Esophagus squamous epithelium (tissue), 4 donors: ENCODE measurements around the gene ZNF845. TPM values are rescaled to one million over a fixed set of nuclear protein-coding genes. Genes with fewer than 3 reads are reported as not detected.

Experiments
- total RNA-seq, 4 donors: library from RNA; depleted of rRNA; stranded (reverse); fragments of >200 nt; gene quantifications; one replicate each; pipeline ENCODE4 v1.1.0, GENCODE V29; 2016

The ZNF845 gene
- total RNA-seq, 4 donors from 2014 or later, result 2.3 to 7.1 (median 4.4) TPM

Other genes starting within 250 kb of the ZNF845 start
- gene ZNF160, start 230.3 kb upstream of the ZNF845 start, total RNA-seq, result 10 to 100 TPM; 11.7 to 36.6 (median 13.5) TPM
- 1 to 10 TPM in 2 of 4 donors, under 1 TPM in 2; 0.26 to 4.6 (median 1.3) TPM for gene ZNF415, start 200.8 kb upstream of the ZNF845 start, total RNA-seq
- 1 to 10 TPM; 1.4 to 8.4 (median 3.1) TPM for gene ZNF347, start 174.7 kb upstream of the ZNF845 start, total RNA-seq
- 1 to 10 TPM in 3 of 4 donors, under 1 TPM in 1; 0.34 to 3.8 (median 1.3) TPM for gene ZNF665, start 140.4 kb upstream of the ZNF845 start, total RNA-seq
- gene ZNF677, start 78.9 kb upstream of the ZNF845 start, total RNA-seq, result 10 to 100 TPM in 1 of 4 donors, 1 to 10 TPM in 3; 3.4 to 18.1 (median 3.6) TPM
- not detected for gene VN1R2, start 75.5 kb upstream of the ZNF845 start, total RNA-seq
- not detected for gene VN1R4, start 66.0 kb upstream of the ZNF845 start, total RNA-seq
- 10 to 100 TPM in 1 of 4 donors, 1 to 10 TPM in 3; 2.3 to 17.4 (median 6.2) TPM for gene ZNF525, start 32.0 kb downstream of the ZNF845 start, total RNA-seq
- 1 to 10 TPM; 3.3 to 9.0 (median 6.0) TPM for gene ZNF765, start 61.4 kb downstream of the ZNF845 start, total RNA-seq
- 10 to 100 TPM in 1 of 4 donors, 1 to 10 TPM in 3; 3.2 to 11.8 (median 5.0) TPM for gene ZNF761, start 98.2 kb downstream of the ZNF845 start, total RNA-seq
- 1 to 10 TPM; 1.2 to 3.2 (median 2.5) TPM for gene ZNF813, start 134.0 kb downstream of the ZNF845 start, total RNA-seq
- gene ZNF331, start 204.4 kb downstream of the ZNF845 start, total RNA-seq, result 10 to 100 TPM in 1 of 4 donors, 1 to 10 TPM in 3; 2.8 to 15.8 (median 7.9) TPM